ENCODE results near the gene SYT14. TPM values are rescaled to one million over a fixed set of nuclear protein-coding genes. Genes with fewer than 3 reads are reported as not detected.
"Not testable (repeated sequence)": the region's sequence is repeated elsewhere in the genome, so short reads cannot be mapped to it uniquely, and the experiment has no call there.

SYT14 gene
- polyA plus RNA-seq, 5 donors: 0.13 to 0.81 (median 0.27) TPM

GRCh38 chr1:209931141-209931540, 6.9 kb upstream of the SYT14 start:
- DNase-seq: no peak

GRCh38 chr1:209936125-209936524, 1.9 kb upstream of the SYT14 start:
- no peak for DNase-seq

GRCh38 chr1:209945377-209945776, 7.4 kb downstream of the SYT14 start:
- DNase-seq: no peak

- no peak for DNase-seq
These were observed 10.1 kb downstream of the SYT14 start for GRCh38 chr1:209948155-209948554.

GRCh38 chr1:209956116-209956515, 18.1 kb downstream of the SYT14 start:
- DNase-seq: no peak

- no peak for DNase-seq
These were observed 21.6 kb downstream of the SYT14 start for GRCh38 chr1:209959623-209960022.

GRCh38 chr1:209960926-209961325, 22.9 kb downstream of the SYT14 start:
- no peak for DNase-seq

GRCh38 chr1:209962388-209962787, 24.4 kb downstream of the SYT14 start:
- no peak for DNase-seq

- no peak for DNase-seq
These were observed 24.8 kb downstream of the SYT14 start for GRCh38 chr1:209962856-209963255.

- DNase-seq: no peak
These were observed 28.0 kb downstream of the SYT14 start for GRCh38 chr1:209965996-209966395.

GRCh38 chr1:209978721-209979120, 40.7 kb downstream of the SYT14 start:
- not testable (repeated sequence) for DNase-seq

- no peak for DNase-seq
These were observed 45.9 kb downstream of the SYT14 start for GRCh38 chr1:209983953-209984352.

GRCh38 chr1:209985002-209985401, 47.0 kb downstream of the SYT14 start:
- DNase-seq: no peak

- DNase-seq: no peak
These were observed 50.7 kb downstream of the SYT14 start for GRCh38 chr1:209988706-209989105.

- no peak for DNase-seq
These were observed 51.5 kb downstream of the SYT14 start for GRCh38 chr1:209989525-209989924.

- DNase-seq: no peak
These were observed 55.2 kb downstream of the SYT14 start for GRCh38 chr1:209993061-209993830.

GRCh38 chr1:209996348-209996747, 58.3 kb downstream of the SYT14 start:
- no peak for DNase-seq

GRCh38 chr1:209999005-209999404, 61.0 kb downstream of the SYT14 start:
- no peak for DNase-seq

- no peak for DNase-seq
These were observed 63.7 kb downstream of the SYT14 start for GRCh38 chr1:210001751-210002150.

- DNase-seq: no peak
These were observed 65.5 kb downstream of the SYT14 start for GRCh38 chr1:210003501-210003900.

GRCh38 chr1:210010161-210010560, 72.1 kb downstream of the SYT14 start:
- DNase-seq: no peak

- DNase-seq: no peak
These were observed 83.3 kb downstream of the SYT14 start for GRCh38 chr1:210021145-210021860.

- DNase-seq: no peak
These were observed 84.0 kb downstream of the SYT14 start for GRCh38 chr1:210022044-210022443.

Data from right lung (tissue), 5 donors.